Measurements from ENCODE around the gene MAEA.

MAEA gene

DNA sequence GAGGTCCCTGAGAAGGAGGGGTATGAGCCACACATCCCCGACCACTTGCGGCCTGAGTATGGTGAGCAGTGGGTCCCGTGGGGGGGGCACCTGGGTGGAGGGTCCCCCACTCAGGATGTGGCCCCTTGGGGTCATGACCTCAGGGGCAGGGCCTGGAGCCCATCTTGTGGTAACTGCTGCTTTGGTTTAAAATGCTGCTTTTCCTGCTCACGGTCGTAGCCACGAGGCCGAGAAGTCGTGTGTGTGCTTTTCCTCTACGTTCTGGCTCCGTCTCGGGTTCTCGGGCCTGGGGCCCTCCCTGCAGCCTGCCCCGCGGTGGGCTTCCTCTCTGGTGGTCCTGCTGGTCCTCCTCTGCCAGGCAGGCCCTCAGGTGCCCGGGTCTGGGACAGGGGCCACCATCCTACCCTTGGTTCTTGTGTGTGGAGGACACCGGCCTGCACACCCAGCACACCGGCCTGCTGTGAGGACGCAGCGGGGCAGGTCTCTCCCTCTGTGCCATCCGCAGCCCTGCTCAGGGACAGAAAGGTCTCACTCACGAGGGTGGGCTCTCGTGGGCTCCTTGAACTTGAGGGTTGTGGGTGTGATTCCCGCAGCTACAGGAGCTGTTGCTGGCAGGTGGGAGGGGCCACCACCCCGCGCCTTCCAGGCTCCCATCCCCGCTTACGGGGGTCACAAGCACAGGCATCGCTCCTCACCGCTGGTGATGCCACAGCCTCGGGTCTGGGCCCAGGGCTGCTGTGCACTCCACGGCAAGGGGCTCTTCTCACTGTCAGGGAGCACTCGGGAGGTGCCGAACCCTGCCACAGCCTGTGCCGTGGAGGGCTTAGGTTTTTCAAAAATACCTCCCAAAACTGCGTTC is 76.9 kb downstream of the MAEA start:
- no peaks in the 10 kb centered on the region for H3K9me3 Mint-ChIP-seq
- no peaks in the 10 kb centered on the region for H3K4me1 Mint-ChIP-seq
- no peak overlapping the region for H3K4me3 Mint-ChIP-seq
- H3K36me3 Mint-ChIP-seq (ENCODE audit: low read depth), result peaks cover 14% of the 10 kb centered on the region
- no peak overlapping the region for H3K27ac Mint-ChIP-seq
- peaks cover 3% of the 10 kb centered on the region for H3K27me3 Mint-ChIP-seq (ENCODE audit: low read depth)
- TF ChIP-seq, protein P1, sequence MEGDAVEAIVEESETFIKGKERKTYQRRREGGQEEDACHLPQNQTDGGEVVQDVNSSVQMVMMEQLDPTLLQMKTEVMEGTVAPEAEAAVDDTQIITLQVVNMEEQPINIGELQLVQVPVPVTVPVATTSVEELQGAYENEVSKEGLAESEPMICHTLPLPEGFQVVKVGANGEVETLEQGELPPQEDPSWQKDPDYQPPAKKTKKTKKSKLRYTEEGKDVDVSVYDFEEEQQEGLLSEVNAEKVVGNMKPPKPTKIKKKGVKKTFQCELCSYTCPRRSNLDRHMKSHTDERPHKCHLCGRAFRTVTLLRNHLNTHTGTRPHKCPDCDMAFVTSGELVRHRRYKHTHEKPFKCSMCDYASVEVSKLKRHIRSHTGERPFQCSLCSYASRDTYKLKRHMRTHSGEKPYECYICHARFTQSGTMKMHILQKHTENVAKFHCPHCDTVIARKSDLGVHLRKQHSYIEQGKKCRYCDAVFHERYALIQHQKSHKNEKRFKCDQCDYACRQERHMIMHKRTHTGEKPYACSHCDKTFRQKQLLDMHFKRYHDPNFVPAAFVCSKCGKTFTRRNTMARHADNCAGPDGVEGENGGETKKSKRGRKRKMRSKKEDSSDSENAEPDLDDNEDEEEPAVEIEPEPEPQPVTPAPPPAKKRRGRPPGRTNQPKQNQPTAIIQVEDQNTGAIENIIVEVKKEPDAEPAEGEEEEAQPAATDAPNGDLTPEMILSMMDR (IDR thresholded peaks at IDR 0.05; ENCODE audit: unreplicated experiment in 3 of 3), result no peak

DNA sequence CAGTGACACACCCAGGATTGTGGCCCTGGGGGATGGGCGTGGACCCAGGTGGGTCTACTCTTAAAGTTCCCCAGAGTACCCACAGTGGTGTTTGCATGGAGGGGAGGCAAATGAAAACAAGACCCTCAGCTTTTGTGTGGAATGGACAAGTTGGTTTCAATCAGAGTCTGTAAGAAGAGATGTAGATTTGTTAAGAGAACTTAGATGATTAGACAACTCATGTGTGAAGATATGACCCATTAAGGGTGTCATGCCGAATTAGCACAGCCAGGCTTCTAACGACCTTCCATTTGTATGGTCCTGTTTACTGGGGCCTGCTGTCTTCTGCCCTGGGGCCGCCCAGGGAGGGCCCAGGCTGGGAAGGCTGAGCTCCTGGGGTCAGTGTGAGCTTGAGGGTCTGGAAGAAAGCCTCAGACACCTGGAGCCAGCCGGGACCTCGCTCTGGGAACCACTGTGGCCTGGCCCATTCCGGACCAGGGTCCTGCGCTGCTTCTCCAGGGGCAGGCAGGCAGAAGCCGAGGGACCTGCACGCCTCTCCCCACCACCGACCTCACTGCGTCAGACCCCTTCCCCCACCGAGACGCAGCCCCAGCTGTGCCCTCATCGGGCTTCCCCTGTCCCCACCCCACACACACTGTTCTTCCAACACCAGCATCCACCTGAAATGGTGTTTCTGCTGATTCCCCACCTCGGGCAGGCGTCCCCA is 77.7 kb downstream of the MAEA start:
- TF ChIP-seq, protein P1 (IDR thresholded peaks at IDR 0.05; ENCODE audit: unreplicated experiment in 3 of 3), result no peak
- Mint-ChIP-seq H3K9me3 (no peaks in the 10 kb centered on the region), H3K36me3 (ENCODE audit: low read depth) (peaks cover 22% of the 10 kb centered on the region), H3K27ac (no peak overlapping the region), H3K4me3 (no peak overlapping the region), H3K27me3 (ENCODE audit: low read depth) (peaks cover 3% of the 10 kb centered on the region), H3K4me1 (no peaks in the 10 kb centered on the region)

DNA sequence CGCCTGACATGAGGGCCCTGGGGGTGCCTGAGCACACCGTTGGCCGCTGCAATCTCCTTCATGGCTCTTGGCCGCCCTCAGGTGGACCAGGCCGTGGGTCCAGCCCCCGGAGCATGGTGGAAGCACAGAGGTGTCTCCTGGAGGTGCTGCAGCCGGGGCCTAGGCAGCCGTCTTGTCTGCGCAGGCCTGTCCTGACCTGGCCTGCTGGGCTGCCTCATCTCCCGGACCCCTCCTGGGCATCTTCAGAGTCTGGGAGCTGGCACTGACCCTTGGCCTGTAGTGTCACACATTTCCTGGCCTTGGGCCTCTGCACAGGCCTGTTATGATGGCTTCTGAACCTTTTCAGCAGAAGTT is 78.2 kb downstream of the MAEA start:
- H3K27me3 Mint-ChIP-seq (ENCODE audit: low read depth), result peaks cover 3% of the 10 kb centered on the region
- H3K9me3 Mint-ChIP-seq, result no peaks in the 10 kb centered on the region
- H3K4me3 Mint-ChIP-seq, result no peak overlapping the region
- H3K4me1 Mint-ChIP-seq, result no peaks in the 10 kb centered on the region
- no peak overlapping the region for H3K27ac Mint-ChIP-seq
- TF ChIP-seq, protein P1 (IDR thresholded peaks at IDR 0.05; ENCODE audit: unreplicated experiment in 3 of 3), result no peak
- H3K36me3 Mint-ChIP-seq (ENCODE audit: low read depth), result peaks cover 27% of the 10 kb centered on the region

DNA sequence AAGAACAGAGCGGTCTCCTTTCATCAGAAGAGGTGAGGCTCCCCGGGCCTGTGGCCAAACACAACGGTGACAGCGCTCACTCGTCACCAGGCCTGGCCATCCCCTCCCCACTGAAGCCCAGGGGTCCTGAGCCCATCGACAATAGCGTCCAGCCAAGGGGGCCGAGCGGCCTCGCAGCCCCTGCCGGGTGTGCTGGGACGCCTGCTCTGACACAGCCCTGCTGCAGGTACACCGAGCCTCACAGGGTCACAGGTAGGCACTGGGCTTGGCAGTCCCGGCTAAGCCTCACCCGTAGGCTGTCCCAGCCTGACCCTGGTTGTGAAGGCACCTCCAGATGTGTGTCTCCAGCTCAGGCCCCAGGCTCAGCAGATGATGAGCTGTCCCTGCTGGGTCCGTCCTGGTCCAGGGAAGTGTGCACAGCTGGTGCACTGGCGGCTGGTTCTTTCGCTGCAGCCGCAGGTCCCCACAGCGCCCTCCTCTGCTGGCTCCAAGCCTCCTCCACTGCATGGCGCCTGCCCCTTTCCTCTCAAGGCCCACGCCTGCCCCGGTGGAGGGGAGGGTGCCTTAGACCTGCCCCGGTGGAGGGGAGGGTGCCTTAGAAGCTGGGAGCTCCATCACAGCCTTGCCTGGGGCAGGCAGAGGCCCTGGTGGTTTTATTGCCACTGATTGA is 78.9 kb downstream of the MAEA start:
- TF ChIP-seq, protein P1 (IDR thresholded peaks at IDR 0.05; ENCODE audit: unreplicated experiment in 3 of 3), result no peak
- Mint-ChIP-seq H3K4me1 (no peaks in the 10 kb centered on the region), H3K27ac (no peak overlapping the region), H3K36me3 (ENCODE audit: low read depth) (peaks cover 34% of the 10 kb centered on the region), H3K27me3 (ENCODE audit: low read depth) (peaks cover 3% of the 10 kb centered on the region), H3K4me3 (no peak overlapping the region), H3K9me3 (peaks cover 3% of the 10 kb centered on the region)

DNA sequence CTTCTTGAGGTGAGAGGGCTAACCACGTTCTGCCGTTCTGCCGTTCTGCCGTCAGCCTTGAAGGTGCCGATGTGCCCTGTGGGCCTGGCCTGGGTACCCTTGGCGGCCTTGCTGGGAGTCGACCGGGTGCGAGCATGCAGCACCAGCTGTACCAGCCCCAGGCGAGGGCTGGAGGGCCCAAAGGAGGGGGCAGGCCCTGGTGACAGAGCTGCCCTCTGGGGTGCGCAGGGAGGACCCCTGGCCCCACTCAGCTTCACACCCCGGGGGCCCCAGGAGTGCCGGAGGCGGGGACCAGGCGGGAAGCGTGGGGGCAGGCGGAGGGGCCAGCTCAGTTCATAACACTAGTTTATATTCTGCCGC is 79.4 kb downstream of the MAEA start:
- no peak overlapping the region for H3K27ac Mint-ChIP-seq
- H3K9me3 Mint-ChIP-seq, result peaks cover 4% of the 10 kb centered on the region
- peaks cover 3% of the 10 kb centered on the region for H3K27me3 Mint-ChIP-seq (ENCODE audit: low read depth)
- peaks cover 39% of the 10 kb centered on the region for H3K36me3 Mint-ChIP-seq (ENCODE audit: low read depth)
- TF ChIP-seq, protein P1 (IDR thresholded peaks at IDR 0.05; ENCODE audit: unreplicated experiment in 3 of 3), result no peak
- no peak overlapping the region for H3K4me3 Mint-ChIP-seq
- no peaks in the 10 kb centered on the region for H3K4me1 Mint-ChIP-seq
